Cortex of kidney (tissue), 1 donor: ENCODE measurements around the gene MDM2.
"Not testable (repeated sequence)": the region's sequence is repeated elsewhere in the genome, so short reads cannot be mapped to it uniquely, and the experiment has no call there.

ENCODE experiments used
- DNase-seq: peaks from one replicate; lab custom pipeline; 2025; lab: John Stamatoyannopoulos, UW

MDM2 gene

DNA sequence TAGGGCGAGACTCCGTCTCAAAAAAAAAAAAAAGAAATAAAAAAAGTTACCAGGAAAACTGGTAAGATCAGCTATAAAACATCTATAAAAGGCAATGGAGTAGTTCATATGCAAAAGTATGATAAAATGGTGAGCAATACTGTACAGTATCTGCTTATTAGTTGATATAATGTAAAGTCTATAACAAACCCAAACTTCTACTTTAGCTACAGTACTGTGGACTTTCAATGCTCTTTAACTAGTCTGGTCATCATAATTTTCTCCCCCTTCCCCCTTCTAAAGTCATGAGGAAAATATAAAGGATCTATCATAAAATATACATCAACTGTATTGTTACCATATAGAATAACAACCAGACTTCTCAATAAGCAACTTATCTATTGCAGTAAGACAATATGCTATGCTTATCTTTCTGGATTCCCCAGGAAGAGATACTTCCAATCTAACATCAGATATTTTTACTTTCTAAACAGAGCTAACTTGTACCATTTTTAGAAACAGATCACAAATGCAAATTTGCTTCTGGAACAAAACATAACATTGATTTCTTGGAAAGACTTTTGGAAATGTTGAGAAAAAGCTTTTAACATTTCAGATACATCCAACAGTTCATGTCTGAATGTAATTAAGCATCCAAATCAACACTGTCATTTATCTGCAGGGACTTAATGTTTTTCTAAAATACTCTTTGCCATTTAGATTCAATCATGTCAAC, 43.8 kb downstream of the MDM2 start:
- no peak for DNase-seq

- no peak for DNase-seq
Observed at GRCh38 chr12:68853396-68854077, 45.6 kb downstream of the MDM2 start.

GRCh38 chr12:68854078-68854468, 46.1 kb downstream of the MDM2 start:
- DNase-seq, result no peak

DNA sequence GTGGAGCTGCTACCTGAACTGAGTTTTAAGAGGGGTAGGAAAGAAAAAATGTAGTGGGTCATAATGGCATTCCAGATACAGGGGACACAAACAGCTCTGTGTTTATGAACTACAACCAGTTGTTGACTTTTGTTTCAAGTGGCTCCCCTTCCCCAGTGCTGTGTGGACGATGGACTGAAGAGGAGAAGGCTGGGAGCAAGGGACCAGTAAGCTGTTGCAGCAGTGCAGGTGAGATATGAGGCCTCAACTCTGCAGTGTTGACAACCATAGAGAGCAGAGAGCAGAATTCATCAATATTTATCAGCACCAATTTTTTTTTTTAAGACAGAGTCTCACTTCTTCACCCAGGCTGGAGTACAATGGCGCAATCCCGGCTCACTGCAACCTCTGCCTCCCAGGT, 46.6 kb downstream of the MDM2 start:
- DNase-seq, result no peak

DNA sequence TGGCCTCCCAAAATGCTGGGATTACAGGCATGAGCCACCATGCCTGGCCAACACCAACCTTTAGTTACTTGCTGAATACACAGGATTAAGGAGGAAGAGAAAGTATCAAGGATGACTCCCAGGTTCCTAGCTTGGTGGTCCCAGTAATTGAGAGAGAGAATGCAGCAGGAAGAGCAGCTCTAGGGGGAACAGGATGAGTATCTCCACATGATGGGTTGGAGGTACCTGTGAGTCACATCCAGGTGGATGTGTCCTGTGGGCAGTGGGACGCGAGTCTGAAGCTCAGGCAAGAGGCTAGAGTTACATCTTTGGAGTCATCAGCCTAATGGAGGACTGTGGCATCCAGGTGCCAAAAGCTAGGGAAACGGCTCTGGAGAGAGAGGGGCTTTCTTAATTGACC, 47.1 kb downstream of the MDM2 start:
- DNase-seq, result no peak

DNA sequence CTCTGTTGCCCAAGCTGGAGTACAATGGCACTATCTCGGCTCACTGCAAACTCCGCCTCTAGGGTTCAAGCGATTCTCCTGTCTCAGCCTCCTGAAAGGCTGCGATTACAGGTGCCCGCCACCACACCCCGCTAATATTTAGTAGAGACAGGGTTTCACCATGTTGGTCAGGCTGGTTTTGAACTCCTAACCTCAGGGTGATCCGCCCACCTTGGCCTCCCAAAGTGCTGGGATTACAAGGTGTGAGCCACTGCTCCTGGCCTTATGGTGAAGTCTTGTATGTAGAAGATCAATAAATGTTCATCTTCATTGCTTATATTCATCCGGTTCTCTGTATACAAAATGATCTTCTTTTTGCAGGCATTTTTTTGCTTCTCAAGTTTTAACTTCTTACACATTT, 47.8 kb downstream of the MDM2 start:
- no peak for DNase-seq

DNA sequence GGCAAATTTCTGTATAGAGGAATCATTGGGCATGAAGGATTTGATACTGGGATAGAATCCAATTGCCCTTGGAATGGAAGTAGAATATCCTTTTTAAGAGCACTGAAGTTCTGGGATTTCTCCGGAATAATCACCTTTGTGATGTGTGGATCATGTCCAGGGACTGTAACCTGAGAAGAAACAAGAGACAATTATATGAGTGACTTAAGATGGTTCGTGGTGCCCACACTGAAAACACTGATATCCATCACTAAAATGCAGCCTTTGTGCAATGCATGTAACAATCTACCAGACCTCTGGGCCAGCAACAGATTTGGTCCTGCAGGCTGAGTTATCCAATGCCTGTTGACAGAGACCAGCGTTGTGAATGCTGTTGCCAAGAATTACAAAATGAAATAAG, 48.5 kb downstream of the MDM2 start:
- no peak for DNase-seq

- no peak for DNase-seq
Observed at GRCh38 chr12:68861890-68862289, 53.9 kb downstream of the MDM2 start.

DNA sequence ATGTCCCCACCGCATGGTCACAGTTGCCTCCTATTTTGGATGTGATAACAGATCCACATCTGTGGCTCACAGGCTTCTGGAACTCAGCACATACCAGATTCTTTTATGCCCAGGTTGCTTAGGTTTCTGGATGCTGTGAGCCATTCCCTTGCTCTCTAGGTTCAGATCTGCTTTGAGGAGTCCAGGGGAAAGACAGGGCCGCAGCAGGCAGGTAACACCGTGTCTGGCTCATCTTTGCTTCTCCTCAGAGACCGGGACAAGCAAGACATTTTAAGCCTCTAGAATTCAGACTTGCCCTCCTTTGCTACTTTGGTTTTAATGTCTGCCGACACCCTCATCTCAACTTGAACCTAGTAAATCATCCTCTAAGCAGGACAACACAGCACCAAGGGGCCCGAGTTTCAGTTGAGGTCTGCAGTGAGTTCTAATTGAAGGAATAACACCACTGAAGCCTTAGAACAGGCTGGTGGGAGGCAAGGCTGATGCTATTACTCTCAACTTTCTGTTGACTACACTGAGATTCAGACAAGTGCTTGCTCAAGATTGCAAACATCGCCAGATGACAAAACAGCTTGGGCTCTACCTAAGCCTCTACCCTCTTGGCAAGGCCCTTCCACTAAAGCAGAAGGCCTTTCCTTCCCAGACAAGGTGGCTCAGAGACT, 55.3 kb downstream of the MDM2 start:
- DNase-seq, result no peak

DNA sequence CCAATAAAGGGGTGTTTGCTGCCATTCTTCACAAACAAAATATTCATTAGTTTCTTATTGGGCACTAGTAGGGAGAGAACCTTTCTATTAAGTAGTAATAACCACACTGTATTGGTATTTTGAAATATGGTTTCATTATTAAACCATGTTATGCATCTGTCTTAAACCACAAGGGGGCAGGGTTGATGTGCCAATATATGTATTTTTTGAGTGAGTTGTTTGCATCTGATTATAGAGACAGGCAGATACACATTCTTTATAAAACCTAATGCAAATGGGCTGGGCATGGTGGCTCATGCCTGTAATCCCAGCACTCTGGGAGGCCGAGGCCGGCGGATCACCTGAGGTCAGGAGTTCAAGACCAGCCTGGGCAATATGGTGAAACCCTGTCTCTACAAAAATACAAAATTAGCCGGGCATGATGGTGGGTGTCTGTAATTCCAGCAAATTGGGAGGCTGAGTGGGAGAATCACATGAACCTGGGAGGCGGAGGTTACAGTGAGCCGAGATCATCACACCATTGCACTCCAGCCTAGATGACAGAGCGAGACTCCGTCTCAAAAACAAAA, 56.0 kb downstream of the MDM2 start:
- not testable (repeated sequence) for DNase-seq

DNA sequence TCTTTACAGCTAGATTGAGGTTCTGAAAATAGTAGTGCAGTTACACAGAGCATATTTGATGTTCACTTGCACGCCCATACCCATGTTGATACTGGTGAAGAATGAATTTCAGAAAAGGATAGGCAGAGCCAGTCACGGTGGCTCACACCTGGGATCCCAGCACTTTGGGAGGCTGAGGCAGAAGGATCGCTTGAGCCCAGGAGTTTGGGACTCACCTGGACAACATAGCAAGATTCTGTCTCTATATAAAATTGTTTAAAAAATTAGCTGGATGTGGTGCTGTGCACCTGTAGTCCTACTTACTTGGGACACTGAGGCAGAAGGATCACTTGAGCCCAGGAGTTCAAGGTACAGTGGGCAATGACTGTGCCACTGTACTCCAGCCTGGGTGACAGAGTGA, 56.6 kb downstream of the MDM2 start:
- no peak for DNase-seq

- no peak for DNase-seq
Observed at GRCh38 chr12:68865399-68866164, 57.6 kb downstream of the MDM2 start.

GRCh38 chr12:68866950-68867349, 59.0 kb downstream of the MDM2 start:
- no peak for DNase-seq

GRCh38 chr12:68867606-68868005, 59.6 kb downstream of the MDM2 start:
- no peak for DNase-seq

DNA sequence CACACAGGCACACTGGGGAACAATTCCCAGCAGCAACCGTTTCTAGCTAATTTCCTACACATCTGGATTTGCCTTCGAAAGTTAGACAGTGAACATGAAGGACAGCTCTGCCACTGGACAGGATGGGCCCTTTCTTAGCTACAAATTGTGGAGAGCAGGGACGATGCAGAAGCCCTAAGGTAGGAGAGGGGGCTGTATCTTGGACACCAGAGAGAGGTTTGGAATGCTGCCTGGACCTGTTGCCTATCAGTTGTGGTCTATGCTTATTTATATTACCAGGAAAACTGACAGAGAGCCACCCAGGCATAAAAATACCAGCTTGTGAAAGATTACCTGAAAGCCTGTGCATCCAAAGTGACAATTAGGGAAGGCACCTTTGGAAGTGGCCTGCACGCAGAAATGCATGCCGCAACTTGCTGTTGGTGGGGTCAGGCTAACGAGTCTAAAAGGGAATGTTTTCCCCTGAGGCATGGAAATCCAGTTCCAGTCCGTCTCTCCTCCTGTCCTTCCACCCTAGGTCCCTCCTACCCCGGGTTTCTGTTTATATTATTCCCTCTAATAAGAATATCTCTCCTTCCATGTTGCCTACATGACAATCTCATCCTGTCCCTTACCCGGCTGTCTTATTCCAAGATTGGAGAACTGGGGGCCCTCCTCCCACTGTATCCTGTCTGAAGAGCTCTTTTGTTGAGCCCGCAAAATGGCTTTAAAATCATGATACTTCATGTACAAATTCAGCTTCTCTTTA, 60.2 kb downstream of the MDM2 start:
- no peak for DNase-seq

- no peak for DNase-seq
Observed at GRCh38 chr12:68870011-68870410, 62.0 kb downstream of the MDM2 start.

GRCh38 chr12:68870443-68870842, 62.5 kb downstream of the MDM2 start:
- DNase-seq, result no peak

DNA sequence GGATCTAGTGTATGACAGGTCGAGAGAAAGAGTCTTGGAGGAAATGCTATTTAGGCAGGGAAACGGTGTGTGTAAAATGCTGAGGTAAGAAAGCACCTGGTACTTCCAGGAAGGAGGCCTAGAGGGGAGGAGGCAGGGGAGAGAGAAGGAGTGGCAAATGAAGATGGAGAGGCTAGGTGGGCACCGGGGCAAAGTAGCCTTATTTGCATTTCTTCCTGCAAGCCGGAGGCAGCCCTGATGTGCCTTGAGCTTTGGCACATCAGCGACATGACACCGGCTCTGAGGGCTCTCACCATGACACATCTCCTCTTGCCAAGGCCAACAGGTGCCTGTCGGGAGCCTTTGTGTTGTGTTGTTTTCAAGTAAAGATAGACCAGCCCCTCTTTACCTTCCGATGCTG, 63.4 kb downstream of the MDM2 start:
- DNase-seq, result no peak

DNA sequence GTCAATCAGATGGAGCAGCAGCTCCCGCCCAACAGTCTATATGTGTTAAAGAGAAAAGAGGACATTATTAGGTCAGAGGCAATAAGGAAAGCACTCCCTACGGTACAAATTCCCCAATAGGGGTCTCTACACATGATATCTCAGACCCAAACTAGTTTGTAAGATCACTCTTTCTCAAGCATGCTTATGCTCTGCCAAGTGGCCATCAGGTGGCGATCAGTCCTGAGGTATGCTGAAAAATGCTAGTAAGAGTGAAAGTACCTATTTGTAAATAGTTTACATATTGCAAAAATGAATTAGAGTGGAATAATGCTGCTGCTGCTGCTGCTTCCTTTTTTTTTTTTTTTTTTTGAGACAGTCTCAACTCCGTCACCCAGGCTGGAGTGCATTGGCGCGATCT, 63.9 kb downstream of the MDM2 start:
- no peak for DNase-seq

DNA sequence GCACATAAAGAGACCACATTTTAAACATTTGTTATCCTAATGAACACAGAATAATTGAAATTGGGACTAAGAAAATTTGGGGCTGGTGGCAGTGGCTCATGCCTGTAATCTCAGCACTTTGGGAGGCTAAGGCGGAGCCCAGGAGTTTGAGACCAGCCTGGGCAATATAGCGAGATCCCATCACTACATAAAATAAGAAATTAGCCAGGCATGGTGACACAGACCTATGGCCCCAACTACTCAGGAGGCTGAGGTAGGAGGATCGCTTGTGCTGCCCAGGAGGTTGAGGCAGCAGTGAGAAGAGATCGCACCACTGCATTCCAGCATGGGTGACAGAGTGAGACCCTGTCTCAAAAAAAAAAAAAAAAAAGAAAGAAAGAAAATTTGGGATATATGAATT, 65.3 kb downstream of the MDM2 start:
- DNase-seq, result no peak

- DNase-seq, result no peak
Observed at GRCh38 chr12:68876461-68876860, 68.5 kb downstream of the MDM2 start.

- no peak for DNase-seq
Observed at GRCh38 chr12:68877583-68877982, 69.6 kb downstream of the MDM2 start.
